ENCODE measurements around the gene CPPED1.
"Not testable (repeated sequence)": the region's sequence is repeated elsewhere in the genome, so short reads cannot be mapped to it uniquely, and the experiment has no call there.

The CPPED1 gene

GRCh38 chr16:12801511-12802042 is 2.1 kb downstream of the CPPED1 start:
- no peak for DNase-seq

GRCh38 chr16:12800817-12801216 is 2.9 kb downstream of the CPPED1 start:
- no peak for DNase-seq

GRCh38 chr16:12799996-12800395 is 3.7 kb downstream of the CPPED1 start:
- not testable (repeated sequence) for DNase-seq

DNA sequence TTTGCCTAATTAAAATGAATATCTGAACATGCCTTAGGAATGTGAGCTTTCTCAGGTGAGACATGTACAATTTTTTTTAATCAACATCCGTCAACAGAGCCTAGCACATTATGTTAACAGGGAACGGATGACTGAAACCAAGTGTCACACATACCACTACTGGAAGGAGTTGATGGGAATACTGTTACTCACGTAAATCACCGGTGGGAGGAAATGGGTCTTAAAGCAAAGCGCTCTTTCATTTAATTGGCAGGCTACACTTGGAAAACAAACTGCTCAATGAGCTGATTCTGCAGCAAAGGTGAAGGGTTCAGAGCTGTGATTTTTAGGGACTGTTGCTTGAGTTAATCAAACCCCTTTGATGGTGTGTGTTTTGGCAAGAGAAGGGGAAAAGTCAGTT is 4.8 kb downstream of the CPPED1 start:
- DNase-seq = no peak

- no peak for DNase-seq
Measured at GRCh38 chr16:12798171-12798570, 5.5 kb downstream of the CPPED1 start.

- no peak for DNase-seq
Measured at GRCh38 chr16:12796498-12796897, 7.2 kb downstream of the CPPED1 start.

- DNase-seq = no peak
Measured at GRCh38 chr16:12794486-12795387, 8.9 kb downstream of the CPPED1 start.

GRCh38 chr16:12793865-12794240 is 9.8 kb downstream of the CPPED1 start:
- no peak for DNase-seq

DNA sequence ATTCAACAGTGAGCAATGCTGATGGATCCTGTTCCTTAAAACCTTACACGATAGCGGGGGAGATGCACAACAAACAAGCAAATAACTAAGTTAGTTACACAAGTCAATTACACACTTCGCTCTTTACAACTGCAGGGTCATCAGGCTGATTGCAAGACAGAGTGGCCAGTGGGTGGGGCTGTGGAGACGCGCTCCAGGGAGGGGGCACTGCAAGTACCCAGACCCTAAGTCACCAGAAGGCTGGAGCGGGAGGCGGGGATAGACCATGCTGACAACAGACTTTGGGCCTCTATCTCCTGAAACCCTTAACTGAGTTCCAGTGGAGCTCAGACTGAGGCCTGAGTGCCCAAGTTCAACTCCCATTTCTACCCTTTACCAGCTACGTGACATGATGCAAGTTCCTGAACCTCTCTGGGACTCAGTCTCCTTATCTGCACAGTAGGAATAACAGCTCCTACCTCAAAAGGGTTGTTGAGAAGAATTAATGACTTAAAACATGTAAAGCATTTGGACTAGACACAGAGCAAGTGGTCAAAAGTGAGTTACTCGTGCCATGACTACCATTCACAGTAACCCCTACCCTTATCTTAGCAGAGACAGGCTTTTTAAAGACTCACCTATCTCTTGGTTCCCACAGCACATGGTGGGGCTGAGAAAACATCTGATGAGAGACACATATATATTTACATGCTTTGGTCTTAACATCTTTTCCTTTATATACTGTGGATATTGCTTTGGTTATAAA is 10.4 kb downstream of the CPPED1 start:
- no peak for DNase-seq

GRCh38 chr16:12792528-12792927 is 11.2 kb downstream of the CPPED1 start:
- not testable (repeated sequence) for DNase-seq

- DNase-seq = no peak
Measured at GRCh38 chr16:12791340-12791739, 12.3 kb downstream of the CPPED1 start.

- DNase-seq = no peak
Measured at GRCh38 chr16:12788758-12789157, 14.9 kb downstream of the CPPED1 start.

- DNase-seq = no peak
Measured at GRCh38 chr16:12786081-12786480, 17.6 kb downstream of the CPPED1 start.

DNA sequence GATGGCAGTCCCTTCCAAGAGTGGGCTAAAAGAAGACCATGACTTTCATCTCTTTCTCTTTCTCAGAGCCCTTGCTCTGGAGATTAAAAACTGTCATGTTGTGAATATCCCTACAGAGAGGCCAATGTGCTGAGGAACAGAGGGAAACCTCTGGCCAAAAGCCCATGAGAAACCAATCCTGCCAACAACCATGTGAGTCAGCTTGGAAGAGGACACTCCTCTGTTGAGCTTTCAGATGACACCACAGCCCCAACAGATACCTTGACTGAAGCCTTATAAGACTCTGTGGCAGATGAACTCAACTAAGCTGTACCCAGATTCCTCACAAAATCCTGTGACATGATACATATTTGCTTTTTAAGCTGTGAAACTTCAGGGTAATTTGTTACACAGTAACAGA is 19.6 kb downstream of the CPPED1 start:
- no peak for DNase-seq

GRCh38 chr16:12781777-12782176 is 21.9 kb downstream of the CPPED1 start:
- DNase-seq = no peak

DNA sequence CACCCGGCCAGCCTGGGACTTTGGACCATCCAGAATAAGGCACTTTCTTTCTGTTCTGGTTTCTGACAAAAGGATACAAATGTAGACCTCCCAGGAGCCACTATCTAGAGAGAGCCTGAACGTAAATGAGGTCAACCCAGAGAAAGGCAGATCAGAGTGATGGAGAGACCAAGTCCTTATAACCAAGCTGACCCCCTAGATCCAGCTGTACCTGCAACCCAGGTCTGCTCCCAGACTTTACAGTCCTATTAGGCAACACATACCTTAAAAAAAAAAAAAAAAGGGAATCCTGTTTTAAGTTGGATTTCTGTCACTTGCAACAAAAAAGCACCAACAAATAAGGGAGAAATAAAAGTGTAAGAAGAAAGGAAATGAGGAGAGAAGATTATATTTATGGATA is 23.2 kb downstream of the CPPED1 start:
- no peak for DNase-seq

- no peak for DNase-seq
Measured at GRCh38 chr16:12778726-12779125, 25.0 kb downstream of the CPPED1 start.

GRCh38 chr16:12775656-12776236 is 27.9 kb downstream of the CPPED1 start:
- no peak for DNase-seq

DNA sequence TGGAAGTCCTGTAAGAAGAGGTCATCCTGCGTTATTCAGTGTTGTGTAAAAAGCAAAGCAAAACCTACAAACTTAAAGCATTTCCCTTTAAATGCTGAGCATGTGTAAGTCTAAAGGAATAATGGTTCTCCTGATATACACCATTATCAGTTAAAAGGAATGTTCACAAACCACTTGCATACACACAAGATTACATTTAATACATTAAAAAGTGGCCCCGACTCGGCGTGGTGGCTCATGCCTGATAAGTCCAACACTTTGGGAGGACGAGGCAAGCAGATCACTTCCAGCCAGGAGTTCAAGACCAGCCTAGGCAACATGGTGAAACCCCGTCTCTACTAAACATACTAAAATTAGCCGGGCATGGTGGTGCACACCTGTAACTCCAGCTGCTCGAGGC is 30.5 kb downstream of the CPPED1 start:
- no peak for DNase-seq

GRCh38 chr16:12771341-12771798 is 32.3 kb downstream of the CPPED1 start:
- DNase-seq = no peak

- DNase-seq = no peak
Measured at GRCh38 chr16:12769525-12769924, 34.2 kb downstream of the CPPED1 start.

GRCh38 chr16:12767897-12768296 is 35.8 kb downstream of the CPPED1 start:
- DNase-seq = no peak

DNA sequence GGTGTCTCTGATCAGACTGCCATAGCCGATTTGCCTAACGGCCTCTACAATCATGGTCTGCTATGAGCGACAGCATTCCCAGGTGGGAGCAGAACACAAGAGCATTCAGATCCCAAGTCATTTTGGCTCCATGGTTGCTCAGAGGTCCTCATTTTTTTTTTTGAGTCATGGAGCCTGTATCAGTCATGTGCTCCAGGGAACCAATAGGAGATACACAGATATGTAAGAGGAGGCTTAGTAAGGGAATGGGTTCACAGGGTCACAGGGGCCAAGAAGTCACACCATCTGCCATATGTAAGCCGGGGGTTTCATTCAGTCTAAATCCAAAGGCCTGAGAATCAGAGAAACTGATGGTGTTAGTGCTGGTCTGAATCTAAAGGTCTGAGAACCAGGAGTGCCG is 36.8 kb downstream of the CPPED1 start:
- no peak for DNase-seq

Data from activated CD4-positive, alpha-beta T cell treated with anti-CD3 and anti-CD28 coated beads, Interleukin-2, amount 50 U/mL, for 4 hours (primary cell).